Endothelial cell of umbilical vein (primary cell): ENCODE data around the gene TAF3. TPM values are rescaled to one million over a fixed set of nuclear protein-coding genes. Genes with fewer than 3 reads are reported as not detected.

Experiments
- BruUV-seq: library from RNA; stranded (reverse); fragments of 400-500 nt; replicated peaks from 2 replicates; lab custom pipeline; 2021; lab: Mats Ljungman, UMichigan
- CTCF ChIA-PET: fragments of 300-600, 350-600 bp; sonication (Branson Sonifier 250); formaldehyde crosslinking; loops from one replicate; lab custom pipeline; 2021; ENCODE audit warnings: antibody characterized with exemption, inconsistent platforms; lab: Charles Lee
- POLR2A ChIA-PET: fragments of 300-600, 350-600 bp; sonication (Branson Sonifier 250); formaldehyde crosslinking; loops from one replicate; lab custom pipeline; 2021; ENCODE audit warnings: antibody characterized with exemption, inconsistent platforms; lab: Charles Lee
- DNase-seq: peaks from one replicate; pipeline ENCODE4 v3.0.0-alpha.2; 2011; ENCODE audit warnings: low read depth, low spot score
- FAIRE-seq: peaks from 2 replicates; lab custom pipeline; 2011; peaks lifted over from hg19 to GRCh38; lab: Jason Lieb, UNC
- H2AFZ ChIP-seq: 2 replicates; pipeline ENCODE4 v1.6.0; 2012; ENCODE audit warnings: low read depth, low read length, control low read depth, inconsistent platforms
- H3K27ac ChIP-seq: 2 replicates; pipeline ENCODE4 v1.5.1; 2011; ENCODE audit warnings: low read depth, mild to moderate bottlenecking, control low read depth, low read length, moderate library complexity; ENCODE audit not compliant: insufficient read depth
- H3K27me3 ChIP-seq, 2 experiments: 2 replicates each; pipeline versions ENCODE4 v1.6.0 to v1.6.1; 2011; ENCODE audit warnings: low read length in 2 of 2, mixed read lengths in 1 of 2; ENCODE audit not compliant: control insufficient read depth in 2 of 2, insufficient read depth in 2 of 2
- H3K36me3 ChIP-seq, 2 experiments: 2 replicates in 1 of 2; 3 replicates in 1 of 2; pipeline ENCODE4 v1.5.1; 2011; ENCODE audit warnings: low read length in 2 of 2, mild to moderate bottlenecking in 1 of 2, moderate library complexity in 1 of 2; ENCODE audit not compliant: control insufficient read depth in 2 of 2, insufficient read depth in 2 of 2; ENCODE audit errors: extremely low read depth in 1 of 2
- H3K4me1 ChIP-seq: 3 replicates; pipeline ENCODE4 v1.5.1; 2011; ENCODE audit warnings: mild to moderate bottlenecking, low read length; ENCODE audit not compliant: control insufficient read depth, insufficient read depth; ENCODE audit errors: extremely low read depth
- H3K4me2 ChIP-seq: 2 replicates; pipeline ENCODE4 v1.6.1; 2011; ENCODE audit warnings: low read length, control low read depth, mixed read lengths; ENCODE audit not compliant: insufficient read depth
- H3K4me3 ChIP-seq, 3 experiments: fragments of 200-600 bp in 1 of 3; sonication (generic), shearing (Covaris generic) in 1 of 3; replicated peaks in 1 of 3; 2 replicates each; pipeline ENCODE4 v1.5.1; 2011 to 2016; ENCODE audit warnings: control low read depth in 3 of 3, low read length in 3 of 3, mild to moderate bottlenecking in 2 of 3, inconsistent platforms in 1 of 3, low read depth in 1 of 3, moderate library complexity in 1 of 3; ENCODE audit not compliant: insufficient read depth in 1 of 3
- H3K79me2 ChIP-seq: 2 replicates; pipeline ENCODE4 v1.6.0; 2012; ENCODE audit warnings: low read length, inconsistent platforms; ENCODE audit not compliant: control insufficient read depth, insufficient read depth
- H3K9ac ChIP-seq: replicated peaks from 2 replicates; pipeline ENCODE3; 2011; ENCODE audit warnings: low read length, control low read depth; ENCODE audit not compliant: insufficient read depth; ENCODE audit errors: extremely low read depth
- H3K9me1 ChIP-seq: replicated peaks from 3 replicates; pipeline ENCODE4 v1.6.0; 2011; ENCODE audit warnings: mild to moderate bottlenecking, low read length; ENCODE audit not compliant: control insufficient read depth, insufficient read depth; ENCODE audit errors: extremely low read depth
- H3K9me3 ChIP-seq: replicated peaks from 2 replicates; pipeline ENCODE4 v1.5.1; 2012; ENCODE audit warnings: low read length, inconsistent platforms; ENCODE audit not compliant: control insufficient read depth, insufficient read depth
- H4K20me1 ChIP-seq: replicated peaks from 2 replicates; pipeline ENCODE3; 2011; ENCODE audit warnings: mild to moderate bottlenecking, low read length; ENCODE audit not compliant: control insufficient read depth, insufficient read depth; ENCODE audit errors: extremely low read depth
- EZH2 ChIP-seq: IDR thresholded peaks from 2 replicates; pipeline ENCODE4 v1.6.1; 2012; ENCODE audit warnings: borderline replicate concordance, low read depth, mild to moderate bottlenecking, moderate library complexity, low read length, inconsistent platforms; ENCODE audit not compliant: severe bottlenecking
- FOS ChIP-seq: IDR thresholded peaks from 2 replicates; pipeline ENCODE4 v1.6.1; 2011; ENCODE audit warnings: mild to moderate bottlenecking, low read length, moderate library complexity, borderline replicate concordance; ENCODE audit not compliant: insufficient read depth
- GATA2 ChIP-seq: IDR thresholded peaks from 2 replicates; pipeline ENCODE4 v1.7.0; 2011; ENCODE audit warnings: low read depth, mild to moderate bottlenecking, moderate library complexity, mixed read lengths, low read length; ENCODE audit not compliant: insufficient read length, insufficient read depth
- JUN ChIP-seq: IDR thresholded peaks from 2 replicates; pipeline ENCODE4 v1.6.1; 2011; ENCODE audit warnings: borderline replicate concordance, low read depth; ENCODE audit not compliant: insufficient read length, insufficient read depth
- MYC ChIP-seq: IDR thresholded peaks from one replicate; pipeline ENCODE4 v1.6.1; 2011; ENCODE audit warnings: mild to moderate bottlenecking, low read depth, low read length
- POLR2A ChIP-seq: IDR thresholded peaks from 2 replicates; pipeline ENCODE4 v1.6.1; 2012; ENCODE audit warnings: low read depth, mild to moderate bottlenecking, control low read depth, low read length
- POLR2AphosphoS5 ChIP-seq: IDR thresholded peaks from 2 replicates; pipeline ENCODE4 v1.6.1; 2012; ENCODE audit warnings: low read depth, mild to moderate bottlenecking, control low read depth, low read length, moderate library complexity; ENCODE audit not compliant: insufficient read depth
- dilution Hi-C: fragments of 300-500 bp; cut with MboI; formaldehyde crosslinking; loops from one replicate; pipeline ENCODE4 v1.15.0; 2019; ENCODE audit warnings: low sequenced_read_pairs; ENCODE audit not compliant: extremely low pct_ligation_motif_present
- intact Hi-C: fragments of 100-400 bp; cut with micrococcal nuclease; formaldehyde crosslinking; loops from one replicate; pipeline ENCODE4 v1.10.0; 2022
- polyA plus RNA-seq, 4 experiments: library from polyadenylated mRNA; depleted of rRNA in 3 of 4; stranded (reverse) in 3 of 4; unstranded in 1 of 4; fragments of >200 nt; gene quantifications; 2 replicates each; pipeline versions ENCODE4 v1.2.1 to v1.2.3, GENCODE V29; 2011 to 2012; ENCODE audit warnings: missing spikeins in 1 of 4
- total RNA-seq: library from RNA; stranded (reverse); gene quantifications from 2 replicates; pipeline ENCODE4 v1.2.3, GENCODE V29; 2021
- TF ChIP-seq, protein P1 (sequence below), 2 donors: IDR thresholded peaks; 1 replicate in 1 of 2; 2 replicates in 1 of 2; pipeline ENCODE4 v1.5.1; 2011; ENCODE audit warnings: low read length in 2 of 2, mild to moderate bottlenecking in 2 of 2, moderate library complexity in 2 of 2, control low read depth in 1 of 2, inconsistent platforms in 1 of 2, low read depth in 1 of 2; ENCODE audit not compliant: insufficient read depth in 1 of 2; ENCODE audit errors: extremely low read depth in 1 of 2
- TF ChIP-seq, protein P2 (sequence below): IDR thresholded peaks from 2 replicates; pipeline ENCODE4 v1.6.1; 2011; ENCODE audit not compliant: insufficient read depth, insufficient read length

The TAF3 gene
- total and polyA plus RNA-seq, 2 donors (not counting 3 experiments of a cell fraction or from before 2014, with no cell fraction given): 2.4 to 10.5 TPM

DNA sequence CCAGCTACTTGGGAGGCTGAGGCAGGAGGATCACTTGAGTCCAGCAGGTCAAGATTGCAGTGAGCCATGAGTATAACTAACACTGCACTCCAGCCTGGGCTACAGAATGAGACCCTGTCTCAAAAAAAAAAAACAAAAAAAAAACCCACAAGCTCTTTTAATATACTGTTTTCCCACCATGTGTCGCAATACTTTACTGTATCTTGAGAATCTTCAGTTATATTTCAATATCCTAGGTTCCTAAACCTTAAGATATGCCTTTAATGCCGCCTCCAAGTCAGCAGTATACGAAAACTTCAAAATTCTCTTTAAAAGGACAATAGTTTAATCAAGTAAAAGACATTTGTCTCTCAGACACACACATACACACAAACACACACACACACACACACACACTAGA is 62.8 kb downstream of the TAF3 start:
- DNase-seq (no peak), FAIRE-seq (no peak)
- ChIA-PET POLR2A (no interaction called here), CTCF (no interaction called here)
- no peak overlapping the region for H3K4me3 ChIP-seq
- dilution Hi-C loops: no loop called here
- intact Hi-C loops: no loop called here
- peaks cover 2% of the 10 kb centered on the region for H3K9me1 ChIP-seq
- TF ChIP-seq GATA2 (no peak), FOS (no peak), POLR2AphosphoS5 (no peak), POLR2A (no peak), JUN (no peak), EZH2 (no peak), MYC (no peak)
- TF ChIP-seq, protein P1, sequence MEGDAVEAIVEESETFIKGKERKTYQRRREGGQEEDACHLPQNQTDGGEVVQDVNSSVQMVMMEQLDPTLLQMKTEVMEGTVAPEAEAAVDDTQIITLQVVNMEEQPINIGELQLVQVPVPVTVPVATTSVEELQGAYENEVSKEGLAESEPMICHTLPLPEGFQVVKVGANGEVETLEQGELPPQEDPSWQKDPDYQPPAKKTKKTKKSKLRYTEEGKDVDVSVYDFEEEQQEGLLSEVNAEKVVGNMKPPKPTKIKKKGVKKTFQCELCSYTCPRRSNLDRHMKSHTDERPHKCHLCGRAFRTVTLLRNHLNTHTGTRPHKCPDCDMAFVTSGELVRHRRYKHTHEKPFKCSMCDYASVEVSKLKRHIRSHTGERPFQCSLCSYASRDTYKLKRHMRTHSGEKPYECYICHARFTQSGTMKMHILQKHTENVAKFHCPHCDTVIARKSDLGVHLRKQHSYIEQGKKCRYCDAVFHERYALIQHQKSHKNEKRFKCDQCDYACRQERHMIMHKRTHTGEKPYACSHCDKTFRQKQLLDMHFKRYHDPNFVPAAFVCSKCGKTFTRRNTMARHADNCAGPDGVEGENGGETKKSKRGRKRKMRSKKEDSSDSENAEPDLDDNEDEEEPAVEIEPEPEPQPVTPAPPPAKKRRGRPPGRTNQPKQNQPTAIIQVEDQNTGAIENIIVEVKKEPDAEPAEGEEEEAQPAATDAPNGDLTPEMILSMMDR (IDR thresholded peaks at IDR 0.05; ENCODE audit: extremely low read depth in 1 of 2, insufficient read depth in 1 of 2, low read depth in 1 of 2, low read length in 2 of 2): no peak
- TF ChIP-seq, protein P2, sequence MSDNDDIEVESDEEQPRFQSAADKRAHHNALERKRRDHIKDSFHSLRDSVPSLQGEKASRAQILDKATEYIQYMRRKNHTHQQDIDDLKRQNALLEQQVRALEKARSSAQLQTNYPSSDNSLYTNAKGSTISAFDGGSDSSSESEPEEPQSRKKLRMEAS: no peak
- H3K9ac ChIP-seq: no peak overlapping the region
- no peaks in the 10 kb centered on the region for H3K36me3 ChIP-seq
- no peak overlapping the region for H3K27ac ChIP-seq
- peaks cover 7% of the 10 kb centered on the region for H3K79me2 ChIP-seq
- H3K4me1 ChIP-seq: no peaks in the 10 kb centered on the region
- no peak overlapping the region for H2AFZ ChIP-seq
- no peak overlapping the region for H3K4me2 ChIP-seq
- H4K20me1 ChIP-seq: no peaks in the 10 kb centered on the region
- no TSS peak for BruUV-seq
- H3K9me3 ChIP-seq: no peaks in the 10 kb centered on the region
- no peaks in the 10 kb centered on the region for H3K27me3 ChIP-seq
